ENCODE results near the gene ICAM1.
"Not testable (repeated sequence)": the region's sequence is repeated elsewhere in the genome, so short reads cannot be mapped to it uniquely, and the experiment has no call there.

DNA sequence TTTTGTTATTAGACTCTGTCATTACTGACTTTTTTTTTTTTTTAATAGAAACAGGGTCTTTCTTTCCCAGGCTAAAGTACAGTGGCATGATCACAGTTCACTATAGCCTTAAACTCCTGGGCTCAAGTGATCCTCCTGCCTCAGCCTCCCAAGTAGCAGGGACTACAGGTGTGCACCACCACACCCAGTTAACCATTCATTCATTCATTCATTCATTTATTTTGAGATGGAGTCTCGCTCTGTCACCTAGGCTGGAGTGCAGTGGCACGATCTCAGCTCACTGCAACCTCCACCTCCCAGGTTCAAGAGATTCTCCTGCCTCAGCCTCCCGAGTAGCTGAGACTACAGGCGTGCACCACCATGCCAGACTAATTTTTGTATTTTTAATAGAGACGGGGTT, 11.1 kb downstream of the ICAM1 start:
- TF ChIP-seq, protein P1, sequence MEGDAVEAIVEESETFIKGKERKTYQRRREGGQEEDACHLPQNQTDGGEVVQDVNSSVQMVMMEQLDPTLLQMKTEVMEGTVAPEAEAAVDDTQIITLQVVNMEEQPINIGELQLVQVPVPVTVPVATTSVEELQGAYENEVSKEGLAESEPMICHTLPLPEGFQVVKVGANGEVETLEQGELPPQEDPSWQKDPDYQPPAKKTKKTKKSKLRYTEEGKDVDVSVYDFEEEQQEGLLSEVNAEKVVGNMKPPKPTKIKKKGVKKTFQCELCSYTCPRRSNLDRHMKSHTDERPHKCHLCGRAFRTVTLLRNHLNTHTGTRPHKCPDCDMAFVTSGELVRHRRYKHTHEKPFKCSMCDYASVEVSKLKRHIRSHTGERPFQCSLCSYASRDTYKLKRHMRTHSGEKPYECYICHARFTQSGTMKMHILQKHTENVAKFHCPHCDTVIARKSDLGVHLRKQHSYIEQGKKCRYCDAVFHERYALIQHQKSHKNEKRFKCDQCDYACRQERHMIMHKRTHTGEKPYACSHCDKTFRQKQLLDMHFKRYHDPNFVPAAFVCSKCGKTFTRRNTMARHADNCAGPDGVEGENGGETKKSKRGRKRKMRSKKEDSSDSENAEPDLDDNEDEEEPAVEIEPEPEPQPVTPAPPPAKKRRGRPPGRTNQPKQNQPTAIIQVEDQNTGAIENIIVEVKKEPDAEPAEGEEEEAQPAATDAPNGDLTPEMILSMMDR (optimal IDR thresholded peaks at IDR 0.05 in 1 of 3, IDR thresholded peaks at IDR 0.05 in 1 of 3, conservative IDR thresholded peaks at IDR 0.05 in 1 of 3; ENCODE audit: extremely low read depth in 1 of 3, insufficient read depth in 2 of 3, low read length in 3 of 3), result not testable (repeated sequence)
- not testable (repeated sequence) for TF ChIP-seq EZH2 (IDR thresholded peaks at IDR 0.05; ENCODE audit: low read length)
